Brain microvascular endothelial cell (primary cell): Measurements from ENCODE around the gene ACER2.

Source experiments
- DNase-seq: peaks from one replicate; pipeline ENCODE4 v3.0.0-alpha.2; 2020
- H3K27ac ChIP-seq: fragments of 250-450 bp; sonication (Bioruptor Pico); 2 replicates; pipeline ENCODE4 v1.5.1; 2020; ENCODE audit warnings: mild to moderate bottlenecking, moderate library complexity
- H3K27me3 ChIP-seq: fragments of 250-450 bp; sonication (Bioruptor Pico); replicated peaks from 2 replicates; pipeline ENCODE4 v1.5.1; 2020; ENCODE audit warnings: mild to moderate bottlenecking
- H3K36me3 ChIP-seq: fragments of 250-450 bp; sonication (Bioruptor Pico); replicated peaks from 2 replicates; pipeline ENCODE4 v1.5.1; 2020; ENCODE audit warnings: mild to moderate bottlenecking
- H3K4me3 ChIP-seq: 2 replicates; pipeline ENCODE4 v1.5.1; 2011; ENCODE audit warnings: low read depth, mild to moderate bottlenecking, control low read depth, low read length, moderate library complexity
- CTCF ChIP-seq: IDR thresholded peaks from 2 replicates; pipeline ENCODE4 v1.5.1; 2011; ENCODE audit warnings: low read depth, mild to moderate bottlenecking, moderate library complexity, low read length, control low read depth, inconsistent platforms; ENCODE audit errors: missing control alignments
- in situ Hi-C: cut with HindIII; loops from 2 replicates; pipeline ENCODE4 v1.10.0; 2017; ENCODE audit warnings: low sequenced_read_pairs, low pct_ligation_motif_present

The ACER2 gene

GRCh38 chr9:19461135-19461534 is 52.3 kb downstream of the ACER2 start:
- TF ChIP-seq CTCF: no peak
- Histone ChIP-seq H3K27me3 (no peaks in the 10 kb centered on the region), H3K36me3 (no peaks in the 10 kb centered on the region), H3K27ac (no peak overlapping the region), H3K4me3 (no peak overlapping the region)
- no peak for DNase-seq
- in situ Hi-C loops: no loop called here

- in situ Hi-C loops: no loop called here
- peak overlapping the region; percentile 37 for H3K4me3 ChIP-seq
These were observed 55.4 kb downstream of the ACER2 start for GRCh38 chr9:19464061-19464763.

DNA sequence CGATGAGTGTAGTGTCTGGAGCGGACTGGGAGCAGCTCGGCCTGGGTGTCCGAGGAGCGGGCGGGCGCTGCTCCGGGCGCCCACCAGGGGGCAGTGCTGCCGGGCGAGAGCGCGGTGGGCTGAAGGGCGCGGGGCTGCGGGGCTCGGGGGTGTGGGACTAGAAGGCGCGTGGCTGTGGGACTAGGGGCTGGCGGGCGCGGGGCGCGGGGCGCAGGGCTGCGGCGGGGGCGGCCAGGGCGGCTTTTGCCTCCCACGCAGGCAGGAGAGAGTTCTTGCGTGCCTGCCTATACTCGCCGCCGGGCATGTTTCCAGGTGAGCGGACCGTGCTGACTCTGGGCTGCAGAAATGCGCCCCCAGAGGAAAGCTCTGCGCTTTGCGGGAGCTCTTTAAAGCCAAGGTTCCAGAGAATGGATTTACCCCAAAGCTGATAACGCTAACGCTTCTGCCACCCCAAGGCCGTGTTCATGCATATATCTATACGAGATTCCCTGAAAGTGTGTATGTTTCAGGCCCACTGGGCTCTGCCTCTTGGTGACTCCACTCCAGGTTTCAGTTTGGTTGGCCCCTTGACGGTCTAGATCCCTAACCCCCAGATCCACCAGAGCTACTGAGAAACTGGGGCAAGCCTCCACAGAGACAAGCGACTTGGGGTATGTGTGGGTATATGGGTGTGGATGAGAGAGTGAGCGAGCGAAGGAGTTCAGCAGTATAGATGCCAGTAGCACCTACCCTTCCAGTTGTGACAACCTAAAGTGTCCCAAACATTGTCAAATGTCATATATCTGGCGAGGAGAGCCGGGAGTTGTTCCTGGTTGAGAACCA is 56.2 kb downstream of the ACER2 start:
- peak; percentile 72 for DNase-seq
- TF ChIP-seq CTCF: peak; percentile 67
- Histone ChIP-seq H3K4me3 (peak overlapping the region; percentile 37), H3K27ac (no peak overlapping the region), H3K36me3 (no peaks in the 10 kb centered on the region), H3K27me3 (no peaks in the 10 kb centered on the region)
- in situ Hi-C loops: no loop called here

More at GRCh38 chr9:19464061-19464763, 55.4 kb downstream of the ACER2 start:
- Histone ChIP-seq H3K27me3 (no peaks in the 10 kb centered on the region), H3K36me3 (no peaks in the 10 kb centered on the region), H3K27ac (no peak overlapping the region)
- TF ChIP-seq CTCF: no peak
- no peak for DNase-seq

GRCh38 chr9:19465586-19466279 is 56.9 kb downstream of the ACER2 start:
- no peak for TF ChIP-seq CTCF
- no peak for DNase-seq
- no peak overlapping the region for H3K4me3 ChIP-seq
- no peaks in the 10 kb centered on the region for H3K27me3 ChIP-seq
- H3K36me3 ChIP-seq: no peaks in the 10 kb centered on the region
- no peak overlapping the region for H3K27ac ChIP-seq
- in situ Hi-C loops: no loop called here

GRCh38 chr9:19466280-19466639 is 57.5 kb downstream of the ACER2 start:
- no peak for TF ChIP-seq CTCF
- H3K27ac ChIP-seq: no peak overlapping the region
- in situ Hi-C loops: no loop called here
- no peaks in the 10 kb centered on the region for H3K36me3 ChIP-seq
- no peaks in the 10 kb centered on the region for H3K27me3 ChIP-seq
- H3K4me3 ChIP-seq: no peak overlapping the region
- DNase-seq: no peak
